GM15510 (cell line): Measurements from ENCODE around the gene LBHD2.

Source experiments
- POLR2A ChIP-seq: IDR thresholded peaks from 3 replicates; pipeline ENCODE4 v1.6.1; 2011; ENCODE audit warnings: borderline replicate concordance; ENCODE audit not compliant: insufficient read length; ENCODE audit errors: extremely low read depth

Gene LBHD2

DNA sequence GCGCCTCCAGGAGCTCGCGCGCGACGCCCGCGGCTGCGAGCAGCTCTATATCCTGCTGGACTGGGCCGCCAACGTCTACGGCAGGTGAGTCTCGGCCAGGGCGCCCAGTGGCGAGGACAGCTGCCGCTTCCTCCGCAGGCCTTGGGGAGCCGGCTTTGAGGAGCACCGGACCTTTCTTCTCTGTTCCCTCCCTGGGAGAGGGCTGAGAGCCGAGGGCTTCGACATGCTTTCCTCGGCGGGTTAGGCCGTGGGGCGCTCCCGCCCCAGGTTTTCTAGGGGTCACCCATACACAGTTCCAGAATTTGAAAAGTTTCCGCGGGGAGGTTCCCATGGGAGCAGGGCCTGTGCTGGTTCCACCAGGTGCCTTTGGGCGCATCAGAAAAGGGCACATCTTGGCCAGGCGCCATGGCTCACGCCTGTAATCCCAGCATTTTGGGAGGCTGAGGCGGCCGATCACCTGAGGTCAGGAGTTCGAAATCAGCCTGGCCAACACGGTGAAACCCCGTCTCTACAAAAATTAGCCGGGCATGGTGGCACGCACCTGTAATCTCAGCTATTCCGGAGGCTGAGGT is 18.8 kb downstream of the LBHD2 start:
- TF ChIP-seq POLR2A = no peak

DNA sequence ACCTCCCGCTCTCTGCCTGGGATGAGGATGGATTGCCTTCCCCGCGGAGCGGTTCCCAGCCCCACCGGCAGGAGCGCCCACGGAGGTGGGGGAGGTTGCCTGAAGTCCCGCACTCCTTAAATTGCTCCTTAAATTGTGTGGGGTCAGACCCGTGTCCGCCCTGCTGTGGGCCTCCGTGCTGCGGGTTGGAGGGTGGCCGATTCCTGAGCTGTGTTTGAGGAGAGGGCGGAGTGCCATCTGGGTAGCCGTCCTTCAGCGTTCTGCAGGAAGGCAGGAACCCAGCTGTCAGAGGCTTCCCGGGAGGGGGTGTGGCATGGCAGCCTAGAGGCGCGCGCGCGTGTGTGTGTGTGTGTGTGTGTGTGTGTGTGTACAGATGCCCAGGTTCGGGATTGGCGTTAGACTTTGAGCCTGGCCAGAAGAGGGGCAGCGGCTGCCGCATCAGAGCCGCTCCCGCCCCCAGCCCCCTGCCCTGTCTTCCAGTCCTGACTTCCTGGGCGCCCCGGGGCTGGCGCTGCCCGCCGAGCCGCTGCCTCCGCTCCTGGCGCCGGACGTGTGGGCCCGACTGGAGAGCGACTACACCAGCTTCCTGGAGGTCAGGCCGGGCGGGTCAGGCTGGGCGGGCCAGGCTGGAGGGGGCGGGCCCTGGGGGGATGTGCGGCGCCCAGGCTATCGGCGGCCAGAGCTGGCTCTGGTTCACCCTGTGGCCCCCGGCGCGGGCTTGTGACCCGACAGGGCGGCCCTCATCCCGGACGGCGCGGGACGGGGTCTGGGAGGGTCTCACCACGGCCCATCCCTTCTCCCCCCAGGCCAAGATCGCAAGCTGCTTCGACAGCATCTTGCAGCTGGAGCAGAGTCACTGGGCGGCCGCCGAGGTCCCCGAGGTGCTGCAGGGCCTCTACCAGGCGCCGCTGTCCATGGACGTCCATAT is 19.7 kb downstream of the LBHD2 start:
- TF ChIP-seq POLR2A = no peak

DNA sequence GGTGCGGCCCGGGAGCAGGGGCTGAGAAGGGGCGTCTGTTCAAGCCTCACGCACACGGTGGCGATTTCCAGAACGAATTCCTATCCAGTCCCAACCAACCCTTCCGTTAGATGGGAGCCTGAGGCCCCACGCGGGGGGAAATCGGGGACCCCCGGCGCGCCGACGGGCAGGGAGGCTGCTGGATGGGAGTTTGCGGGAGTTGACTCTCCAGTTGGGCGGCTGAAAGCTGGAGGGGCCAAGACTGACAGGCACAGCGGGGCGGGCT is 20.3 kb downstream of the LBHD2 start:
- no peak for TF ChIP-seq POLR2A

DNA sequence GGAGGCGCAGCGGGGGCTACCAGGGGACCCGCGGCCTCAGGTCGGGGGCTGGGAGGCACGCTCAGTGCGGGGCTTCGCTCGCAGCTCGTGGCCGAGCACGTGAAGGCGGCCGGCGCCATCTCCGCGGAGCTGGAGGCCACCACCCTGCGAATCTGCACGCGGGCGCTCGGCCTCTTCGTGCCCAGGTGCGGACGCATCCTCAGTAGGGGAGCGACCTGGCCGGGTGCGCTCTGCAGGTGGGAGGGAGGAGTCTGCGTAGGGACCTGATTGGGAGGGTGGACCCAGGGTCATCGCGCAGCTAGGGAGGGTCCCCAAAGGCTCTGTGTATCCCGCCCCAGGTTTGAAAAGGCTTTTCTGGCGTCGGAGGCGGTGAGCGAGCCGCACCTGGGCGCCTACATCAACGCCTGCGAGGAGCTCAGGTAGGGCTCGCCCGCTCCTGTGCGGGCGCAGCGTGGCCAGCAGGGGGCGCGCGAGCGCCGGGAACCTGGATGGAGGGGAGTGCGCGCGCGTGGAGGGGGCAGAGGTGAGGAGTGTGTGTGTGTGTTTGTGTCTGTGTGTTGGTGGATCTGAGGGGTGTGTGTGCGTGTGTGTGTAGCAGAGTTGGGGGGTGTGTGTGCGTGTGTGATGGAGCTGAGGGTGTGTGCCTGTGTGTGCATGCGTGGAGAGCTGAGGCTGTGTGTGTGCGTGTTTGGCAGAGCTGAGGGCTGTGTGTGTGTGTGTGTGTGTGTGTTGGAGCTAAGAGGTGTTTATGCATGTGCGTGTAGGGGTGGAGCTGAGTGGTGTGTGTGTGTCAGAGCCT is 20.8 kb downstream of the LBHD2 start:
- TF ChIP-seq POLR2A = no peak

DNA sequence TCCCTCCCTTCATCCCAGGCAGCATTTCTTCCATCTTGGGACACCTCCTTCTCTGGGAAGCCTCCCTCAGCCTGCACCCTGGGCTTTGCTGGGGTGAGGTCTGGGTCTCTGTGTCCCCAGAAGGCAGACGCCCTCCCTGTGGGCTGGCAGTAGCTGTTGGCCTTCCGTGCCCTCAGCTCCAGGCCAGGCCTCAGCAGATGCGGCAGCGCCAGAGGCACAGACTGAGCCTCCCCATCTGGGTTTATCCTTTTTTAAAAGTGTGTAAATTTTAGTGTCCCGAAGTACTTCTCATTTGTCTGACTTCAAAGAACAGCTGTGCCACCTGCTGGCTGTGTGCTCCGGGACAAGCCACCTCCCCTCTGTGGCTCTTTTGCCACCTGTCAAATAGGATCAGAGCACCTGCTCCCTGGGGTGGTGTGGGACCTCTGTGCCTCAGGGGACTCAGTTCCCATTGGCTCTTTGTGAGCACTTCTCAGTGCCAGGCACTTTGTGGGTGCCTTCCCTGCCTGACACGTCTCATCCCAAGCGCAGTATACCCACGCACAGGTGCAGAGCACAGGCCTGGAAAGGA is 21.7 kb downstream of the LBHD2 start:
- TF ChIP-seq POLR2A = no peak

DNA sequence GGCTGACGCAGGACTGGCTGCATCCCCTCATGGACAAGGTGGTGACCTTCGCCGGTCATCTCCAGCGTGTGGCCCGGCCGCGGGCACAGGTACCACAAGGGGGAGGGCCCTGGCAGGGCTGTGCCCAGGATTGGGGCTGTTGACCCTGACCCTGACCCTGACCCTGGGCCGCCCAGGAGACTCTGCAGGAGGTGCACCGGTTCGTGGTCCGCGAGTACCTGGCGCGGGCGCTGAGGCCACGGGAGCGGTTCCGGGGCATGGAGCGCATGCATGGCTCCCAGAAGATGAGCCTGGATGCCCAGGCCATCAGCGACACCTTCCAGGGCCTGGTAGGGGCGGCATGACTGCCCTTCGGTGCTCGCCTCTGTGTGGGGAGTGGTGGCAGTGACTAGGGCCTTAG is 23.4 kb downstream of the LBHD2 start:
- no peak for TF ChIP-seq POLR2A

DNA sequence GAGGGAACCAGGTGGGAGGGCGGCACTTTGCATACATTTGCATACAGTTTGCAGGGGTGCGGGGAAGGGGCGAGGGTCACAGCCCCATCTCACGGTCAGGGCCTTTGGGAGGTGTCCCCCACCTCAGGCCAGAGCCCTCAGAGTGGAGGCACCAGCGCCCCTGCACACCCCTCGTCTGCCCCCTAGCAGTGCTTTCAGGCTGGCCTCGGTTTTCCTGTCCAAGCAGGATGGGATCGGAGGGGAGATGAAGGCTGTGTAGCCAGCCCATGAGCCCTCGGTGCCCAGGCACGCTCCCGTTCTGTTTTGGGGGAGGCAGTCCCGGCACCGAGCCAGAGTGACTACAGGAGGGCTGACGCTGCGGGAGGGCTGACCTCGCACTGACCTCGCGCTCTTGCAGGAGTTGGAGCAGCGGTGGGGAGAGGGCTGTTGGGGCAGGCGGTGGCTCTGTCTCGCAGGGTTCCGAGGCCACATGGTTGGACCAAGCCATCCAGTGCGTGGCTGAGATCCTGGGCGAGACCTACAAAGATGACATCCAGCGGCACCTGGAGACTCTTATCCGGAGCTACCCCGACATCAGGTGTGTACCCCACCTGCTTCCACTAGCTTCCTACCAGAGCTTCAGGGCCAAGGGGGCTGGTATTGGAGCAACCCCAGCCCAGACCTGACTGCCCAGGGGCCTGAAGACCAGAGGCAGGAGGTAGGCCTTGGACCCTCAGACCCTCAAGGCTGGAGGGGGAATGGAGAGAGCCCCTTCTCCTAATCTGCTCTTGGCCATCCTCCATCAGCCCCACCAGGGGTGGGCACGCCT is 24.1 kb downstream of the LBHD2 start:
- no peak for TF ChIP-seq POLR2A

DNA sequence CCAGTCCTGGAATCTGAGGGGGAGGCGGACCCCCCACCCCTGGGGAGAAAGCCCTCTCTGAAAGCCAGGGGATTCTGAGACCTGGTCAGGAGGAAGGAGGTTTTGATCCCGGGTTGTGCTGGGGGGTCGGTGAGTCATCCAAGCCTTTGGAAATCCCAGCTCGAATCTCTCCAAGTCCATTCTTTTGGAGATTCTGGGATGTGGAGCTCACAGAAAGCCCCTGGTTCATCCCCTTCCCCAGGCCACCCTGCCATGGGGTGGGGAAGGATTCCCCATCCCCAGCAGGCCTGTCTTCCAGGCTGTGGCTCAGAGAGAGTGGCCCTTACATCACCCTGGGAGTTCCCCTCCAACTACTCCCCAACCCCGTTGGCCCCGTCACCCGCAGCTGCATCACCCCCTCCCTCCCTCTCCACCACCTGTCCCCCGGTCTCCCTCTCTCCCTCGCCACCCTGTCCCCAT is 24.8 kb downstream of the LBHD2 start:
- TF ChIP-seq POLR2A = no peak

DNA sequence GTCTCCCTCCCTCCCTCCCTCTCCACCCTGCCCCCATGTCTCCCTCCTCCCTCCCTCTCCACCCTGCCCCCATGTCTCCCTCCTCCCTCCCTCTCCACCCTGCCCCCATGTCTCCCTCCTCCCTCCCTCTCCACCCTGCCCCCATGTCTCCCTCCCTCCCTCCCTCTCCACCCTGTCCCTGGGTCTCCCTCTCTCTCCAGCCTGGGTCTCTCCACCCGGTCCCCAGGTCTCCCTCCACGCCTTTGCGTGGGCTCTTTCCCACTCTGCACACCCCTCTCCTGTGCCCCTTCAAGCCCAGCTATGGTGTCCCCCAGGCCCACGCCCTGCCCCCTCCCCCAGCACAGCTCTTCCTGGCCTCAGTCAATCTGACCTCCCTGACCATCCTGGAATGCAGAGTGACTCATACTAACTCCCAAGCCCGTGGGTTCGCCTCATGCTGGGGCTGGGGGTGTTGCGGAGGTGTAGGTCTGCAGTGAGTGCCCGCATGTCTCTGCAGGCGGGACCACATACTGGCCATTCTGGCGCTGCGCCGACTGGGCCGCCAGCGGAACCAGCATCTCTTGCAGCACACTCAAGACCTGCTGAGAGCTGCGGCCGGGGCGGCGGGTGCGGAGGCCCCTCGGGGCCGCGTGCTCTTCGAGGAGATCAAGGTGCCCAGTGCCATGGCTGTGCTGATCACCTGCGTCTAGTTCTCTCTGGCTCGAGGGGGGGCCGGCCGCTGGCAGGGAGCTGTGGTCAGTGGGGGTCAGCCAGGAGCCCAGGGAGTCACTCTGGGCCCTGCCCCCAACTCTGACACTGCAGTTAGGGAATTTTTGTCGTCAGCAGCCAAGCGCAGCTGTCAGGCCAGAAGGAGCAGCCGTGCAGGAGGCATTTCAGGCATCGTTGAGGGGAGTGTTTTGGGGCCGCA is 25.8 kb downstream of the LBHD2 start:
- no peak for TF ChIP-seq POLR2A

DNA sequence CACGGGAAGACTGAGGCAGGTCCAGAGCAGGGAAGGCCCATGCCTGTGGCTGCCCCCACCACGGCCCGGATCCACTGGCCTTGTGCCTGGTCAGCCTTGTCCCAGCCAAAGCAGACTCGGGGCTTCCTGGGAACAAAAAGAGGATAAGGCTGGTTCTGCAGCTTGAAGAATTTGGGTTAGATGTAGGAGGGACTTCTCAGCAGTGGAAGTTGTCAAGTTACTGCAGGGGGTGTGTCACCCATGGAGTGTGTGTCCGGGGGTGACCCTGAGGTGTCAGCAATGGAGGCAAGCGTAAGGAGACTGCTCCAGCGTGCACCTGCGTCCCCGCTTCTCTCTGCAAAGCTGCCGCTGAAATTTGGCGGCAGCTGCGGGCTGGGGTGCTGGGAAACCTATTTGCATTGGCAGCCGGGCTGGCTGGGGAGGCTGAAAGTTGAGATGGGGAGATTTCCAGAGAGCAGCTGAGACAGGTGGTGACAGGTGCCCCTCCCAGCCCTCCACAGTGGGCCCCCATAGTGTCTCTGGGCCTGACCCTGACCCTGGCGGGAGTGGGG is 26.7 kb downstream of the LBHD2 start:
- TF ChIP-seq POLR2A = no peak

DNA sequence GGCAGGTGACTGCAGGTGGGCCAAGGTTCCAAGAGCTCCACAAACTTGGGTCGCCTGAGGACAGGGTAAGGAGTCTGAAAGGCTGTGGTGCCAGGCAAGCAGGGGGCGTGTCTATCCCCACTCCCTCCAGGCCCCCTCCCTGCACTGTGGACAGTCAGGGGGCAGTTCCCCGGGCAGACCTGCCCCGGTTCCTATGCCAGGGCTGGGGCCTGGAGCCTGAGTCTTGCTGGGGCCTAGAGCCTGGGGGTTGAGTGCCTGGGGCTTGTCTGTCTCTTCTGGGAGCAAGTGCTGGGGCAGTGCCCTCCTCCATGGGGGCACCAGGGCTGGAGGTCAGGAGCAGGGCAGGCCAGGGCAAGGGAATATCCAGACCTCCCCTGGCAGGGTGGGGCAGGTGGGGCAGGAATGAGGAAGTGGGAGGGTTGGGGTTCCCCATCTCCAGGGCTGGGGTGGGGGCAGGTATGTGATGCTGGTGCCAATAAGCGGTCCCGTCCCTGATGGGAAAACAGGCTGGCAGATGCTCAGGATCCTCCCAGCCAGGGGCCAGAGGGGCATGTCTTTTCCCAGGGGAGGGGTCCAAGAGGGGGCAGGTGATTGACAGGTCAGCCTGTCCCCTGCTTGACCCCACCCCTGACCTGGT is 27.3 kb downstream of the LBHD2 start:
- no peak for TF ChIP-seq POLR2A

DNA sequence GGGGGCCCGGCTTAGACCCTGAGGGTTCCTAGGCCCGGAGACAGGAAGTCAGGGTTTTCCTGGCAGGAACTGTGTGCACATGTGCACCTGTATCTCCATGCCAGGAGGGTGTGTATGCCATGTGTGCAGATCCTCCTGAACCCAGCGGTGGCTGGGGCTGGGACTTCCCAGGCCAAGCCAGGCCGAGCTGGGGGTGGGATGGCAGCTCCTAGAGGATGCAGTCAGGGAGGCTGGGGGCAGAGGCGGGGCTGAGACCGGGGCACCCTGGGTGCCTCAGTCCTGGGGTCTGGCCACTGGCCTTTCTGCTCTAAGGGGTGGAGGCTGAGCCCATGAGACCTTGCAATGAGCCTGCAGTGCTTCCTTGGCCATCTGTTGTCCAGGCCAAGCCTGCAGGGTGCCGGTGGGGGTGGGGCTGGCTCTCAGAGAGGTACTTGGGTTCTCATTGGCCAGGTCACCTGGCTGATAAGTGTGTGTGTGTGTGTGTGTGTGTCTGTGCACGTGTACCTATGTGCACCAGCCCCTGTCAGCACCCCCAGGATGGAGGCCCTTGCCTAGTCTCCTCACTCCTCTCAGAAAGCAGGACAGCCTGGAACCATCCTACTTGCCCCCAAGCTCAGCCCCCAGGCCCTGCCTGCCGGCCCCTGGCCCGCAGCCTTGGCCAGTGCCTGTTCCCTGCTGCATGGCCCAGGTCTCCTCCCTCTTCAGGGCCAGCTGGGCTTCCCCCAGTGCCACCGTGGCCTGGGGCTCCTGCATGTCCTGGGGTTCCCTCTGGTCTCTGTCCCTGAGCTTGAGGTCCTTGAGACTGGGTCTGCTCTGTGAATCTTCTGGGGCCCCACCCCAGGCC is 28.6 kb downstream of the LBHD2 start:
- TF ChIP-seq POLR2A = no peak
